HT-29 (cell line): ENCODE results near the gene ITIH3. TPM values are rescaled to one million over a fixed set of nuclear protein-coding genes. Genes with fewer than 3 reads are reported as not detected.
A peak's percentile ranks its signal among the peaks of the same experiment; 100 is the strongest.

ENCODE experiments used
- DNase-seq: peaks from one replicate; pipeline ENCODE4 v3.0.0-alpha.2; 2015; ENCODE audit warnings: low spot score
- total RNA-seq: library from RNA; depleted of rRNA; stranded (reverse); fragments of >200 nt; shearing (Covaris generic); gene quantifications from 2 replicates; pipeline ENCODE4 v1.2.3, GENCODE V29; 2014

The ITIH3 gene
- total RNA-seq, 1 experiment from 2014 or later: not detected

- no peak for DNase-seq
Measured at GRCh38 chr3:52827441-52827840, 32.8 kb downstream of the ITIH3 start.

- peak; percentile 17 for DNase-seq
Measured at GRCh38 chr3:52827866-52828376, 33.3 kb downstream of the ITIH3 start.

- no peak for DNase-seq
Measured at GRCh38 chr3:52829482-52829881, 34.9 kb downstream of the ITIH3 start.

GRCh38 chr3:52829906-52830463 is 35.4 kb downstream of the ITIH3 start:
- no peak for DNase-seq

- no peak for DNase-seq
Measured at GRCh38 chr3:52830535-52831258, 36.1 kb downstream of the ITIH3 start, which contains the start of gene ITIH4. TSS of gene ITIH4 (minus strand) at chr3:52830672. CDS start at chr3:52830642, 30 bp downstream.

- DNase-seq: peak; percentile 60
Measured at GRCh38 chr3:52831500-52832301, 37.1 kb downstream of the ITIH3 start.

- DNase-seq: no peak
Measured at GRCh38 chr3:52833202-52833601, 38.6 kb downstream of the ITIH3 start.

GRCh38 chr3:52834871-52835501 is 40.4 kb downstream of the ITIH3 start, which contains the start of gene MUSTN1:
TSS of gene MUSTN1 (minus strand) at chr3:52835019. CDS start at chr3:52834948, 71 bp downstream.
- DNase-seq: no peak

- DNase-seq: no peak
Measured at GRCh38 chr3:52835766-52836470, 41.3 kb downstream of the ITIH3 start.

- DNase-seq: no peak
Measured at GRCh38 chr3:52836471-52836845, 41.9 kb downstream of the ITIH3 start.

- no peak for DNase-seq
Measured at GRCh38 chr3:52836986-52837385, 42.4 kb downstream of the ITIH3 start.

GRCh38 chr3:52838561-52839267 is 44.1 kb downstream of the ITIH3 start:
- DNase-seq: no peak

GRCh38 chr3:52839268-52839575 is 44.6 kb downstream of the ITIH3 start:
- no peak for DNase-seq

GRCh38 chr3:52839892-52840545 is 45.4 kb downstream of the ITIH3 start:
- DNase-seq: no peak

- no peak for DNase-seq
Measured at GRCh38 chr3:52841211-52841980, 46.8 kb downstream of the ITIH3 start.

- DNase-seq: no peak
Measured at GRCh38 chr3:52841981-52842340, 47.4 kb downstream of the ITIH3 start.

- DNase-seq: no peak
Measured at GRCh38 chr3:52842424-52842823, 47.8 kb downstream of the ITIH3 start.

GRCh38 chr3:52843108-52843865 is 48.7 kb downstream of the ITIH3 start:
- DNase-seq: no peak

- DNase-seq: no peak
Measured at GRCh38 chr3:52843881-52844280, 49.3 kb downstream of the ITIH3 start.
